ENCODE measurements around the gene MOSPD3. TPM values are rescaled to one million over a fixed set of nuclear protein-coding genes. Genes with fewer than 3 reads are reported as not detected.

The MOSPD3 gene
- total and polyA plus RNA-seq, 2 of the 13 experiments (the other 11 are each of a cell fraction or from before 2014, with no cell fraction given): 7.6 to 8.8 TPM

DNA sequence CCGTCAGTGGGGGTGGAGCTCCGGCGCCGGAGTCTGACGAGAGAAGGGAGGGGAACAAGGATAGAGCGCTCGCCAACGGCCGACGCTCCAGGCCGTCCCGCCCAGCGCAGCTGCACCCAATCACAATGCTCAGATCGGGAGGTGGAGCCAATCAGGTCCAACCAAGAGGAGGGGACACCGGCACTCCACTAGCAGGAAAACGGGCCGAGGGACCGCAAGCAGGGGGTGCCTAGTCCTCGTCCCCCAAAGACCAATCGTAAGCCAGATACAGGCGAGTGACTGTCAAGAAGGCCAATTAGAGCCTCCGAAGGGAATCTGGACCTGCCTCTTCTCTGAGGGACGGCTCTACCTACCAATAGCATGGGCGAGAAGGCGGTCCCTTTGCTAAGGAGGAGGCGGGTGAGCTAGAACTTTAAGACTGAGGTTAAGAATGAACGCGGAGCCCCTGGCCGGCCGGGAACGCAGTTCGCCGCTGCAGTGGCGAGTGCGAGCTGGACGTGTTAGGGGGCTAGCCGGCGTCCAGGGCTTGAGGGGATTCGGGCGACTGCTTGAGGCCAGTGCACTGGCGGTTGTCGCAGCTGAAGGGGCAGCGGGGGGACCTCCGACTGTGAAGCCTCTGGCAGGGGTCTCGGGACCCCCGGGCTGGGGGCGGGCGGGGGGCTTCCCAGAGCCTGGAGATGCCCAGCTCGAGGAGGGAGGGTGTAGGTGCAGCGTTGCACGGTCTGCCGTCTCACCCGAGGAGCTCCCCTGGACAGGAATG, 25.9 kb upstream of the MOSPD3 start, which contains the start of gene FBXO24 (continued):
- TF ChIP-seq, protein P1, sequence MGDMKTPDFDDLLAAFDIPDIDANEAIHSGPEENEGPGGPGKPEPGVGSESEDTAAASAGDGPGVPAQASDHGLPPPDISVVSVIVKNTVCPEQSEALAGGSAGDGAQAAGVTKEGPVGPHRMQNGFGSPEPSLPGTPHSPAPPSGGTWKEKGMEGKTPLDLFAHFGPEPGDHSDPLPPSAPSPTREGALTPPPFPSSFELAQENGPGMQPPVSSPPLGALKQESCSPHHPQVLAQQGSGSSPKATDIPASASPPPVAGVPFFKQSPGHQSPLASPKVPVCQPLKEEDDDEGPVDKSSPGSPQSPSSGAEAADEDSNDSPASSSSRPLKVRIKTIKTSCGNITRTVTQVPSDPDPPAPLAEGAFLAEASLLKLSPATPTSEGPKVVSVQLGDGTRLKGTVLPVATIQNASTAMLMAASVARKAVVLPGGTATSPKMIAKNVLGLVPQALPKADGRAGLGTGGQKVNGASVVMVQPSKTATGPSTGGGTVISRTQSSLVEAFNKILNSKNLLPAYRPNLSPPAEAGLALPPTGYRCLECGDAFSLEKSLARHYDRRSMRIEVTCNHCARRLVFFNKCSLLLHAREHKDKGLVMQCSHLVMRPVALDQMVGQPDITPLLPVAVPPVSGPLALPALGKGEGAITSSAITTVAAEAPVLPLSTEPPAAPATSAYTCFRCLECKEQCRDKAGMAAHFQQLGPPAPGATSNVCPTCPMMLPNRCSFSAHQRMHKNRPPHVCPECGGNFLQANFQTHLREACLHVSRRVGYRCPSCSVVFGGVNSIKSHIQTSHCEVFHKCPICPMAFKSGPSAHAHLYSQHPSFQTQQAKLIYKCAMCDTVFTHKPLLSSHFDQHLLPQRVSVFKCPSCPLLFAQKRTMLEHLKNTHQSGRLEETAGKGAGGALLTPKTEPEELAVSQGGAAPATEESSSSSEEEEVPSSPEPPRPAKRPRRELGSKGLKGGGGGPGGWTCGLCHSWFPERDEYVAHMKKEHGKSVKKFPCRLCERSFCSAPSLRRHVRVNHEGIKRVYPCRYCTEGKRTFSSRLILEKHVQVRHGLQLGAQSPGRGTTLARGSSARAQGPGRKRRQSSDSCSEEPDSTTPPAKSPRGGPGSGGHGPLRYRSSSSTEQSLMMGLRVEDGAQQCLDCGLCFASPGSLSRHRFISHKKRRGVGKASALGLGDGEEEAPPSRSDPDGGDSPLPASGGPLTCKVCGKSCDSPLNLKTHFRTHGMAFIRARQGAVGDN (CRISPR knock-in tag; IDR thresholded peaks at IDR 0.05): peak; percentile 43; the same call in 1 of the 2 replicates
- TF ChIP-seq TBX3 (IDR thresholded peaks at IDR 0.05; ENCODE audit: borderline replicate concordance): 0 out of 2 replicates have a peak, but pooled peaks have one; percentile 4
- TF ChIP-seq KLF12 (CRISPR knock-in tag; IDR thresholded peaks at IDR 0.05; ENCODE audit: borderline replicate concordance): no peak
- no peak for TF ChIP-seq HOXA5 (CRISPR knock-in tag; IDR thresholded peaks at IDR 0.05)
- TF ChIP-seq ZNF225 (CRISPR knock-in tag; IDR thresholded peaks at IDR 0.05): no peak

DNA sequence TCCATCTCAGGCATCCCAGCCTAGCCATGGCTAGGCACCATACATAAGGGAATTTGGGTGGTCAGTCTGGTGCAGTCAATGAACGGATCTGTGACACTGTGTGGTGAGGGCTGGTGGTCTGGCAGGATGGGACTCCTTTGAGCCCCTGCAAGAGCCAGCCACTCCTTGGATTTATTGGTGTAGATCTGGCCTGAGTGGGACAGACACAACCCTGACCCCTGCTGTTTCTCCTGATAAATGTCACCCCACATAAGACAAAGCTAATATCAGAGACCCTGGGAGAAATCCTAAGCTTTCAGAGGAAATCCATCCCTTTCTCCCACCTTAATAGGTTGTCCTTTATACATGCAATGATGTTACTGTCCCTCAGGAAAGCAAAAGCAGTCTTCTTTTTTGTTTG, 23.9 kb upstream of the MOSPD3 start:
- Histone ChIP-seq H3K36me3 (replicated peaks in 1 of 2; ENCODE audit: control insufficient read depth in 1 of 2, insufficient read depth in 2 of 2, low read length in 2 of 2) (no peaks in the 10 kb centered on the region), H2AFZ (ENCODE audit: low read length) (no peak overlapping the region), H3K27ac (ENCODE audit: extremely low read length, insufficient read depth, low read length) (no peak overlapping the region), H3K79me2 (ENCODE audit: insufficient read depth, low read length) (peaks cover 6% of the 10 kb centered on the region), H3K4me1 (ENCODE audit: insufficient read depth, low read length) (peaks cover 56% of the 10 kb centered on the region), H3K9ac (ENCODE audit: insufficient read depth, low read depth, low read length) (no peak overlapping the region), H3K9me3 (ENCODE audit: low read length) (no peaks in the 10 kb centered on the region), H3K4me3 (replicated peaks in 1 of 3; ENCODE audit: insufficient read depth in 1 of 3, low read depth in 2 of 3, low read length in 3 of 3) (no peak overlapping the region), H3K27me3 (ENCODE audit: control insufficient read depth in 1 of 2, insufficient read depth in 2 of 2, low read length in 2 of 2) (peaks cover 0 to 9% of the 10 kb centered on the region in 2 experiments; a peak in 3 of 5 replicates), H4K20me1 (ENCODE audit: insufficient read depth, low read length) (peaks cover 8% of the 10 kb centered on the region; the same call in 1 of the 2 replicates), H3K4me2 (ENCODE audit: low read depth, low read length) (no peak overlapping the region)
- in situ Hi-C loops (cut with HindIII; ENCODE audit: extremely low pct_ligation_motif_present, low pct_unique_long_range_greater_than_20kb) (no loop called here), intact Hi-C loops (cut with micrococcal nuclease; ENCODE audit: unreplicated experiment) (no loop called here)
- ChIA-PET POLR2A (interaction anchor here (1.0 to 1.4 kb wide), 4 partner anchors 18 to 117 kb away, joined by 3 to 7 read pairs (median 4); partner anchors contain the start of genes MOSPD3 and POP7), CTCF (ENCODE audit: low intra/inter-chr PET ratio, low total read pairs) (interaction anchor here (0.8 to 0.9 kb wide), 2 partner anchors 14 to 119 kb away, joined by 4 to 6 read pairs; partner anchors contain the start of gene SAP25)
- WGBS (ENCODE audit: low lambda C conversion rate): 0% methylated on average over 1 of the region's 1 CpG
- no peak for DNase-seq (ENCODE audit: low spot score)
- peak; percentile 42 for FAIRE-seq
- TF ChIP-seq RAD21 (CRISPR knock-in tag; IDR thresholded peaks at IDR 0.05) (peak; percentile 17; the same call in 1 of the 2 replicates), SMC3 (IDR thresholded peaks at IDR 0.05; ENCODE audit: low read length) (peak; percentile 38; the same call in 1 of the 2 replicates), STAG1 (CRISPR knock-in tag; IDR thresholded peaks at IDR 0.05) (peak; percentile 46), ZNF720 (CRISPR knock-in tag; IDR thresholded peaks at IDR 0.05) (no peak), POLR2G (IDR thresholded peaks at IDR 0.05; ENCODE audit: low read depth, low read length) (no peak), ZSCAN31 (CRISPR knock-in tag; IDR thresholded peaks at IDR 0.05; ENCODE audit: low read depth) (no peak), DNMT1 (CRISPR knock-in tag; IDR thresholded peaks at IDR 0.05) (no peak)
- TF ChIP-seq, protein P2, sequence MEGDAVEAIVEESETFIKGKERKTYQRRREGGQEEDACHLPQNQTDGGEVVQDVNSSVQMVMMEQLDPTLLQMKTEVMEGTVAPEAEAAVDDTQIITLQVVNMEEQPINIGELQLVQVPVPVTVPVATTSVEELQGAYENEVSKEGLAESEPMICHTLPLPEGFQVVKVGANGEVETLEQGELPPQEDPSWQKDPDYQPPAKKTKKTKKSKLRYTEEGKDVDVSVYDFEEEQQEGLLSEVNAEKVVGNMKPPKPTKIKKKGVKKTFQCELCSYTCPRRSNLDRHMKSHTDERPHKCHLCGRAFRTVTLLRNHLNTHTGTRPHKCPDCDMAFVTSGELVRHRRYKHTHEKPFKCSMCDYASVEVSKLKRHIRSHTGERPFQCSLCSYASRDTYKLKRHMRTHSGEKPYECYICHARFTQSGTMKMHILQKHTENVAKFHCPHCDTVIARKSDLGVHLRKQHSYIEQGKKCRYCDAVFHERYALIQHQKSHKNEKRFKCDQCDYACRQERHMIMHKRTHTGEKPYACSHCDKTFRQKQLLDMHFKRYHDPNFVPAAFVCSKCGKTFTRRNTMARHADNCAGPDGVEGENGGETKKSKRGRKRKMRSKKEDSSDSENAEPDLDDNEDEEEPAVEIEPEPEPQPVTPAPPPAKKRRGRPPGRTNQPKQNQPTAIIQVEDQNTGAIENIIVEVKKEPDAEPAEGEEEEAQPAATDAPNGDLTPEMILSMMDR (CRISPR knock-in tag; IDR thresholded peaks at IDR 0.05): peak; percentile 58
- BruUV-seq (replicated peaks): no TSS peak
- no peak for ATAC-seq
